Measurements from ENCODE around the gene MRGPRD. TPM values are rescaled to one million over a fixed set of nuclear protein-coding genes. Genes with fewer than 3 reads are reported as not detected.

Gene MRGPRD
- total and polyA plus RNA-seq, 7 donors: not detected

DNA sequence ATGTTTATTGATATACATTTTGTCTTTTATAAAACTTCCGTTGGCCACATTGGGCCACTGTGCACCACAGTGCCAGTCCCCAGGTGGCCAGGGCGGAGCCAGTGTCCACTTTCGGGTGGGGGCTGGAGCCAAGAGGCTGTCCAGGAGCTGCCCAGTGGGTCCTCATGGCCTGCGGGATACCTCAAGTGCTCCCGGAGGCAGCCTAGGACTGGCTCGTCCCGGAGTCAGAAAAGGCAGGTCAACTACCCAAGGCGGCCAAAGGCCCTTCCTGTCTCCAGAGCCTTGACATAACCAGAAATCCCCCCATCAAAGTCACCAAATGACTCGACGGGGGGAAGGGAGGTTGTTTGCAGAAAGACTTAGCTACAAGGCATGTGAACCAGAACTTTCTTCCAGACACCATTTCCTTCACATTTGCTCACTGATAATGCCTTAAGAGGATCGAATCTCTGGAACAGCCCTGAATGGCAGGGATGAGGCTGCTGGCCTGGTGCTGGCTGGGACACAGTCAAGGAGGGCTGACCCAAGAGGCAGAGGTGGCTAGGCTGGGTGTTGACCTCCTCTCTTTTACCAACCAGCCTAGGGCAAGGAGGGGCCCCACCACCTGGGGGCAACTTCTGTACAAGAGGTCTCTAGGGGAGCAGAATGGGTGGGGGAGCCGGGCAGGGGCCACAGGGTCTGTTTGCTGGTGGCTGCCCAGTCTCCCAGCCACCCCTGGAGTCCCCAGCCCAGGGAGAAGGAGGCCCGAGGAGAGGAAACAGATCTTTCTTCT is 23.8 kb upstream of the MRGPRD start:
- Histone ChIP-seq H3K9me3 (no peaks in the 10 kb centered on the region), H3K4me3 (no peak overlapping the region), H3K27ac (no peak overlapping the region), H3K36me3 (ENCODE audit: insufficient read depth in 1 of 2, low read depth in 1 of 2) (no peaks in the 10 kb centered on the region), H3K4me1 (no peaks in the 10 kb centered on the region), H3K27me3 (ENCODE audit: insufficient read depth in 3 of 3, low read length in 2 of 3) (peaks cover 0 to 70% (median 15%) of the 10 kb centered on the region in 3 donors)
- intact Hi-C loops (cut with DNase I): no loop called here
- DNase-seq: peak in 1 of 2 donors; percentile 38
- WGBS, 3 donors: 84 to 86% (median 86%) methylated on average over 12 to 13 of the region's 13 CpGs
- TF ChIP-seq, protein P1, sequence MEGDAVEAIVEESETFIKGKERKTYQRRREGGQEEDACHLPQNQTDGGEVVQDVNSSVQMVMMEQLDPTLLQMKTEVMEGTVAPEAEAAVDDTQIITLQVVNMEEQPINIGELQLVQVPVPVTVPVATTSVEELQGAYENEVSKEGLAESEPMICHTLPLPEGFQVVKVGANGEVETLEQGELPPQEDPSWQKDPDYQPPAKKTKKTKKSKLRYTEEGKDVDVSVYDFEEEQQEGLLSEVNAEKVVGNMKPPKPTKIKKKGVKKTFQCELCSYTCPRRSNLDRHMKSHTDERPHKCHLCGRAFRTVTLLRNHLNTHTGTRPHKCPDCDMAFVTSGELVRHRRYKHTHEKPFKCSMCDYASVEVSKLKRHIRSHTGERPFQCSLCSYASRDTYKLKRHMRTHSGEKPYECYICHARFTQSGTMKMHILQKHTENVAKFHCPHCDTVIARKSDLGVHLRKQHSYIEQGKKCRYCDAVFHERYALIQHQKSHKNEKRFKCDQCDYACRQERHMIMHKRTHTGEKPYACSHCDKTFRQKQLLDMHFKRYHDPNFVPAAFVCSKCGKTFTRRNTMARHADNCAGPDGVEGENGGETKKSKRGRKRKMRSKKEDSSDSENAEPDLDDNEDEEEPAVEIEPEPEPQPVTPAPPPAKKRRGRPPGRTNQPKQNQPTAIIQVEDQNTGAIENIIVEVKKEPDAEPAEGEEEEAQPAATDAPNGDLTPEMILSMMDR (IDR thresholded peaks at IDR 0.05): no peak
- ATAC-seq: no peak

DNA sequence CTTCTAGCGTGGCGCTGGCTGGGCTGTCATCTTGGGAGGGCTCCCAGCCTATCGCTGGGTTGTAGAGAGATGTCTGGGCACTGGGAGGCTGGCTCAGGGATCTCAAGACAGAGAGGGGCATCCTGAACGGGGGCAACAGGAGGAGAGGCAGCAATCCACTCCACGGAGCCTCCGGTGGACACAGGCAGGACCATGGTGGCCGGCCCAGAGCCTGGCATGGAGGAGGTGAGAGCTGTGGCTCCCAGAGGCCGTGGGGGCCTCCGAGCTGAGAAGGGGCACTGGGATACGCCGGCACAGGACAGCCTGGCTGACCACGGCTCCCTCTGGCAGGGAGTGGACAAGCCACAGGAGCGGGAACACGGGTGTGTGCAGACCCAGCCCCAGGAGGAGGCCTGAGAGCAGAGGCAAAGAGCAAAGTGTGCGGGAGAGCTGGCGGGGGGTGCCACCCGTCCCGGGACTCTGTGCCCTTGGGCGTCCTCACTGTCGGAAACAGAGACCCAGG is 23.1 kb upstream of the MRGPRD start:
- H3K36me3 ChIP-seq (ENCODE audit: insufficient read depth in 1 of 2, low read depth in 1 of 2): no peaks in the 10 kb centered on the region
- H3K27me3 ChIP-seq (ENCODE audit: insufficient read depth in 3 of 3, low read length in 2 of 3): peaks cover 0 to 73% (median 12%) of the 10 kb centered on the region in 3 donors
- TF ChIP-seq, protein P1 (IDR thresholded peaks at IDR 0.05): no peak
- ATAC-seq (no peak), DNase-seq (peak in 1 of 2 donors; percentile 46)
- intact Hi-C loops (cut with DNase I): no loop called here
- 87 to 94% (median 90%) methylated on average over 20 of the region's 20 CpGs for WGBS, 3 donors
- H3K9me3 ChIP-seq: no peaks in the 10 kb centered on the region
- no peak overlapping the region for H3K4me3 ChIP-seq
- H3K27ac ChIP-seq: no peak overlapping the region
- no peaks in the 10 kb centered on the region for H3K4me1 ChIP-seq

DNA sequence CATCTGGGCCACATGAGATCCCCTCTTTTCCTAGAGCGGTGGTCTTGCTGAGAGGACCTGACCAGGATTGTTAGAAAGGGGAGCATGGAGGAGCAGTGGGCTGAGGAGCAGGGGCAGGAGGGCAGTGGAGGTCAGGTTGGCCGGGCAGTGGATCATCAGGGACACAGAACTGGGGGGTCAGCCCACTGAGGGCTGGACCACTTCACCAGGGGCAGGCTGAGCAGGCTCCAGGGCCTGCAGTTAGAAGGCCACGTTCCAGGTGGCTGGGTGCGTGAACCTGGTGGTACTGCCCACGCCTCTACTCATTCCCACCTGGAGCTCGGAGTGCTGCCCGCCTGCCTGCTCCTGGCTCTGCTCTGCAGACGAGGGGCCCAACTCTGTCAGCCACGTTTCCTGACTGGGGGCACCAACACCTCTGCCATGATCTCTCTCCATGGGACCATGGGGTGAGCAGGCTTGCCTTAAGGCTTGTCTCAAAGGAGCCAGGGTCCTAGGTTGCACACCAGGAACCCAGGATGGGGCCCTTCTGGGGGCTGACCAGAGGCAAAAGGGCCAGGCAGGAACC is 22.6 kb upstream of the MRGPRD start:
- peak in 1 of 2 donors; percentile 26 for DNase-seq
- H3K4me1 ChIP-seq: no peaks in the 10 kb centered on the region
- no peaks in the 10 kb centered on the region for H3K9me3 ChIP-seq
- ATAC-seq: no peak
- H3K27me3 ChIP-seq (ENCODE audit: insufficient read depth in 3 of 3, low read length in 2 of 3): peaks cover 0 to 76% (median 10%) of the 10 kb centered on the region in 3 donors
- no peaks in the 10 kb centered on the region for H3K36me3 ChIP-seq (ENCODE audit: insufficient read depth in 1 of 2, low read depth in 1 of 2)
- TF ChIP-seq, protein P1 (IDR thresholded peaks at IDR 0.05): no peak
- H3K27ac ChIP-seq: no peak overlapping the region
- no peak overlapping the region for H3K4me3 ChIP-seq
- 89 to 94% (median 93%) methylated on average over 7 to 9 of the region's 9 CpGs for WGBS, 3 donors
- intact Hi-C loops (cut with DNase I): no loop called here

DNA sequence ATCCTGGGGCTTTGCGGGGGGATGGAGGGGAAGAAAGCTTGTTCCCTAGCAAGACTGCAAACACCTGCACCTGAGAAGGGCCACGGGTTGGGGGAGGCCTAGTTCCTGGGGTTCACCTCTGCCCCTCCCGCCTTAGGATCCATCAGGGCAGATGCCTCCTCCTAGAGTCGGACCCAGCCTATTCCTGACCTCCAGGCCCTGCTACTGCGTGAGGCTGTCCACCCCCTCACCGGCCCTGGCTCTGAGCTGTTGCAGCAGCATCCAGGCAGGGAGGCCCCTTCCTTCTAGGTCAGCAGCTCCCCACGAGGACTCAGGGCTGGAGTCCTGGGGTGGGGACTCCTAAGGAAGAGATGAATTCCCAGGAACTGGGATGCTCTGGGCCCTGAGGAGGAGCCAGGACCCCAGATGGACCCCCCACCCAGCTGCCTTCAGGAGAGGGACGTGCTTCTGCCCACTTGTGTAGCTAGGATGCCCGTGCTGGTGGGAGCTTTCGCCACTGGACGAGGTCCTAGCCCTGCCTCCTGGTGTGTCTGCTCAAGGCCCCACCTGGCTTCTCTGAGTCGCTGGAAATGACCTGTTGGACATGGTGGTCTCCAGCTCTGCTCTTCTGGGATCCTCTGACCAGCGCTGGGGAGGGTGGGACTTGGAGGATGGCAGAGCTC is 21.9 kb upstream of the MRGPRD start:
- H3K4me1 ChIP-seq: no peaks in the 10 kb centered on the region
- peaks cover 0 to 75% (median 5%) of the 10 kb centered on the region in 3 donors for H3K27me3 ChIP-seq (ENCODE audit: insufficient read depth in 3 of 3, low read length in 2 of 3)
- H3K9me3 ChIP-seq: no peaks in the 10 kb centered on the region
- WGBS, 3 donors: 75 to 87% (median 83%) methylated on average over 13 of the region's 13 CpGs
- TF ChIP-seq, protein P1 (IDR thresholded peaks at IDR 0.05): no peak
- DNase-seq (peak in 1 of 2 donors; percentile 42), ATAC-seq (no peak)
- intact Hi-C loops (cut with DNase I): no loop called here
- no peak overlapping the region for H3K4me3 ChIP-seq
- no peaks in the 10 kb centered on the region for H3K36me3 ChIP-seq (ENCODE audit: insufficient read depth in 1 of 2, low read depth in 1 of 2)
- H3K27ac ChIP-seq: no peak overlapping the region
